Fibroblast of skin of scalp (primary cell): ENCODE results near the gene TTK.
A peak's percentile ranks its signal among the peaks of the same experiment; 100 is the strongest.
"Not testable (repeated sequence)": the region's sequence is repeated elsewhere in the genome, so short reads cannot be mapped to it uniquely, and the experiment has no call there.

Experiments
- DNase-seq: peaks from one replicate; pipeline ENCODE4 v3.0.0-alpha.2; 2013

The TTK gene

GRCh38 chr6:80021591-80021990 is 17.1 kb downstream of the TTK start:
- DNase-seq, result no peak

- peak; percentile 69 for DNase-seq
Measured at GRCh38 chr6:80022803-80023202, 18.4 kb downstream of the TTK start.

DNA sequence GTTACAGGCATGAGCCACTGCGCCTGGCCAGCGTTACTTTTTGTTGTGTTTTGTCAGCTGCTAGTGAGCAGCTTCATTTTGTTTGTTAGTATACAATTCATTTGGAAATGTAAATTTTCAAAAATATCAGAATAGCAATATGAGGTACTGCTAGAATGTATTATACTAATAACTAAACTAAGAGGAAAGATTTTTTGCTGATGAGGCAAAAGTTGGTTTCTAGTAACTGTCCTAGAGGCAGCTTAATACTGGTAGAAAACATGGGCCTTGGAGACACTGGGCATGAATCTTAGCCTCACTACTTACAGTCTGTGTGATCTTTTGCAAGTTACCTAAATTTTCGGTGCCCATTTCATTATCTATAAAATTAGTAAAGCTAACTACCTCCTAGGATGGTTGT is 24.1 kb downstream of the TTK start:
- DNase-seq, result no peak

- no peak for DNase-seq
Measured at GRCh38 chr6:80029470-80029869, 25.0 kb downstream of the TTK start.

GRCh38 chr6:80048220-80048619 is 43.8 kb downstream of the TTK start:
- DNase-seq, result not testable (repeated sequence)

DNA sequence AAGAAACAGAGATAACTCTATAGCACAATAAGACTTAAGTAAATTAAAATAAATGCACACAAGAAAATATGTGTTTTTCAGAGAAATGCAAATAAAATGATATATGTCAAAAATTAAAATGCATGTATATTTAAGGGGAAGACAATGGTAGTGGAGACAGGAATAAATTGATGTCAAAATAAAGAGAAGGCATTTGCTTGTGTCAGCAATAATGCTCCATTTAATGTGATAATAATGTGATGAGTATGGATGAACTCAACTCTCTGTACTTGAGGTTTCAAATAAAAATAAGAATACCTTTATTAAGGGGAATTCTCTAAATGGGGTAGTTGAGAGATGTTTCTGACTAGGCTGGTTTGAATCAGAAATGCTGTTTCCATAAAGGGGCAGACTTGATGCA is 56.3 kb downstream of the TTK start:
- no peak for DNase-seq

- not testable (repeated sequence) for DNase-seq
Measured at GRCh38 chr6:80068146-80068545, 63.7 kb downstream of the TTK start.

DNA sequence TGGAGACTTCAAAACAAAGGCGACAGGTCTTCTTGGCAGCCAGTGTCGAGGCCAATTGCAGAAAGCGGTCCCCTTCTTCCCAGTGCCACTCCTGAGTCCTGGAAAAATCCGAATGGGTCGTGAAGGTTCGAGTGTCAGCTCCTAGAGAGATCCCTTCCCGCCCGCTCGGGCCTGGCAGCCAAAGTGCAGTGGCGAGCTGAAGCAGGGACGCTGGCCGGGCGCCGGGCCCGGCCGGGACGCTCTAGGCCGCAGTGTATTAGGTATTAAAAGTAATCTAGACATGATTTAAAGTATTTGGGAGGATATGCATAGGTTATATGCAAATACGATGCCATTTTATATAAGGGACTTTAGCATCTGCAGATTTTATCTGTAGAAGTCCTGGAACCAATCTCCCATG is 66.0 kb downstream of the TTK start:
- DNase-seq, result not testable (repeated sequence)

DNA sequence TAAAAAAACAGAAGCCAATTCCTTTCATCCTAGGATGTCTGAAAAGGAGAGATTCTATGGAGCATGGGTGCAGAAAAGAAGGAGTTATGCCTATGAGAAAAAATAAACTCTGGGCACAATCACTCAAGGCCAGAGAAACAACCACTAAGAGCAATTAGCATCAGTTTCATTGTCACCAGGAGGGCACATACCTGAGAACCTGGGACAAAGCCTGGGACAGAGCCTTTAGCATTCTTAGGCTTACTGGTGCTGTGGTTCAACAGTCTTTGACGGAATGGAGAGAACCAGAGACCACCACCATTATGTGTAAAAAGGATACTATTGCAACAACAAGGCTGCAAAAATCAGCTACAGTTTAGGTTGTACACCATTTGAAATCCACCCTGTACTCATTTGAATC is 72.6 kb downstream of the TTK start:
- no peak for DNase-seq

DNA sequence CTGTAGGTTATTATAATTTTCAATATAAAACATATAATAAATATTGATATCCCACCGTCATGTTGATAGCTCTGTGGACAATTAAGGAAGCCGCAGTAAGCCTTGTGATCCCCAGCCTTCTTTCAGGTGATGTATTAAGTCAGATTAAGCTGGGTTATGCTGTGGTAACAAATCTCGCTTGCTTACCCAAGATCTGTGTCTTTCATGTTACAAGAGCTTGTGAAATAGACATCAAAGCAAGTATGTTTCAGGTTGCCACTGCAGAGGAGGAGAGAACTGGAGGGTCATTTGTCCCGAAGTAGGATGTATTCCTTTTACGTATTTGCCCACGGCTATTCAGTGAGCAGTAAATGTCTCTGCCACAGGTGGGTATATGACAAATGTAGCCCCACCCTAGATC is 84.2 kb downstream of the TTK start:
- DNase-seq, result no peak

DNA sequence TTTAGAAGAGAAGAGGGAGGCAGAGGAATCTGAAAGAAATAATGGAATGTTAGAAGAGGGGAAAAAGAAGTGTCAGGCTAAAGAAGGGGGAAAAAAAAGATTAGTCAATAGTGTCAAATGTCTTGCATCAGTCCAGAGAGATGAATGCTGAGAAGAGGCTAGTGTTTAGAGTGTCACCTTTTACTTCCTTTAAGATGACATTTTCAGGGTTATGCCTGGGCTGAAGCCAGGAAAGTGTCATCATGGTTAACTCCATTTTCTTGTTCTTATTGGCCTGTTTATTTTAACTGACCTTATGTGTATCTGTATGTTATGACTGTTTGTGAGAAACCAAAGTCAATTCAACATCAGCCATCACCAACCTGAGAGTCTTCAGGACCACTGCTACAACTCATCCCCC is 87.1 kb downstream of the TTK start:
- no peak for DNase-seq
